Measurements from ENCODE around the gene ICE1.
A peak's percentile ranks its signal among the peaks of the same experiment; 100 is the strongest.
"Not testable (repeated sequence)": the region's sequence is repeated elsewhere in the genome, so short reads cannot be mapped to it uniquely, and the experiment has no call there.

The ICE1 gene

DNA sequence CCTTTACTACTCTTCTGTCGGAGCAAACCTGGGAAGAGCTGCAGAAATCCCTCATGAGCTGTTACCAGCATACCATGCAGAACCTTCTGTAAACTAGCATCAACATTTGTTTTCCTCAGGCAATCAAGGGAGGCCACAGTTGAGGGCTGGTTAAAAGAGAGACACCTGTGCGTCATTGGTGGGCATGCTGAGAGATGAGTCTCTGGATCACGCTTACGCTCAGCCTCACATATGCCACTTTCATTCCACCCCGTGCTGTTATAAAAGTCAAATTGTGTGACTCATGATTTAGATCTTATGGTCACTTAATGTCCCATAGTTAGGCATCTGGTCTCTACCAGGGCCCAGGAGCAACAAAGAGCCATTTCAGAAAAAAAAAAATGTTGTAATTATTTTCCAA is 18.1 kb upstream of the ICE1 start:
- DNase-seq (ENCODE audit: low read depth in 2 of 2), result no peak

DNA sequence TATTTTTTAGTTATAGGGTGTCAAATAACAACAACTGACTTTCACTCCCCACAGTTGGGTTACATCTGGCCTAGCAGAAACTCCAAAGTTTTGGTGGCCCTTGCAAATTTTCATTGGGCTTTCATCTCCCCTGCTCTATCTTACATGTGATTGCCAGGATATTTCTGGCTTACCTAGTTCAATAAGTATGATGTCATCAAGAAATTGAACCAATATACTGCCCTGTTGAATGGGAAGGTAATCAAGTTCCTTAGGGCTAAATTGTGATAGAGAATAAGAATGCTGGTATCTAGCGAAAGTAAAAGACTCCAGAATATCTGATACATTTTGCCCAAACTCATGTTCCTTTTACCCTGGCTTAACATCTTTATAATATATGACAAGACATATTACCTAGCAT is 17.0 kb upstream of the ICE1 start:
- DNase-seq (ENCODE audit: low read depth in 2 of 2), result no peak

DNA sequence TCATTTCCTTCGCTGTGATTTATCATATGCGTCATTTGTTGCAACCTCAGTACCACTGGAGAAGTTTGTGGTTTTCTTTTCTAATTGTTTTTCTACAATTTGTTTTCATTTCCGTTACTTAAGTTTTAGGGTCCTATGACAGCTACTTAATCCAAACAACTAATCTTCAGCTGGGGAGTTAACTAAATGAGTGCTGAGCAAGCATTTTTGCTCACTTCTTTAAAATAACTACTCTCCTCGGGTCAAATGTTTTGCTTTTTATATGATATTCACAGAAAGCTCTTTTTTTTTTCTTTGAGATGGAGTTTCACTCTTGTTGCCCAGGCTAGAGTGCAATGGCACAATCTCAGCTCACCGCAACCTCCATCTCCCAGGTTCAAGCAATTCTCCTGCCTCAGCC is 14.6 kb upstream of the ICE1 start:
- DNase-seq (ENCODE audit: low read depth in 2 of 2), result no peak

DNA sequence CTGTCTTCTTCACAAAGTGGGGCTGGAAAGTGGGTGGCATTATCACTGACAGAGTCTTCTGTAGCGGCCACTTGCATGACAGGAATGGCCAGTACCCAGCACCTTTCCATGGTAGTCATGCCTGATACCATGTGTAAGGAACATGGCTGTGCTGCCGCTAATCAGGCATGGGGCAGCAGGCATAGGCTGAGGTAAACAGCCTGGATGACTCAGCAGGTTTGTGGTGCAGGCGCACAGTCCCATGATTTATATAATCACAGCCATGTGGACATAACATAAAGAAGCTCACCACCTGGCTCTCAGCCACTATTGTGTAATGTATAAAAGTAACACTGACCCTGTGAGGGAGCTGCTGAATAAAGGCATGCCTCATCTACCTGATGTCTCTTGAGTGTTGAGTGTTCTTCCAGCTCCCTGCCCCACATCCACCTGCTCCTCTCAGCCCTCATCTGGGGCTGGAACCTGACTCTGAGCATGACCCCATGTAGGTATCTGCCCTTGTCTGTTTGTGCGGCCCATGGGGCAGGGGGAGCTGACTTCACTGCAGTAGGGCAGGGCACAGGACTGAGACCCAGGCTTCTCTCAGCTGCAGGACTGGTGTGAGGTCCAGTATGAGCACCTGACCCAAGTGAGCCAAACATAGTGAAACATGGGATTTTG is 13.2 kb upstream of the ICE1 start:
- DNase-seq (ENCODE audit: low read depth in 2 of 2), result no peak

DNA sequence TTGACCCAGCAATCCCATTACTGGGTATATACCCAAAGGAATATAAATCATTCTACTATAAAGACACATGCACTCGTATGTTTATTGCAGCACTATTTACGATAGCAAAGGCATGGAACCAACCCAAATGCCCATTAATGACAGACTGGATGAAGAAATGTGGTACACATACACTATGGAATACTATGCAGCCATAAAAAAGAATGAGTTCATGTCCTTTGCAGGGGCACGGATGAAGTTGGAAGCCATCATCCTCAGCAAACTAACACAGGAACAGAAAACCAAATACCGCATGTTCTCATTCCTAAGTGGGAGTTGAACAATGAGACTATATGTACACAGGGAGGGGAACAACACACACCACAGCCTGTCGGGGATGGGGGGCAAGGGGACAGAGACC is 8.6 kb upstream of the ICE1 start:
- DNase-seq (ENCODE audit: low read depth in 2 of 2), result not testable (repeated sequence)

DNA sequence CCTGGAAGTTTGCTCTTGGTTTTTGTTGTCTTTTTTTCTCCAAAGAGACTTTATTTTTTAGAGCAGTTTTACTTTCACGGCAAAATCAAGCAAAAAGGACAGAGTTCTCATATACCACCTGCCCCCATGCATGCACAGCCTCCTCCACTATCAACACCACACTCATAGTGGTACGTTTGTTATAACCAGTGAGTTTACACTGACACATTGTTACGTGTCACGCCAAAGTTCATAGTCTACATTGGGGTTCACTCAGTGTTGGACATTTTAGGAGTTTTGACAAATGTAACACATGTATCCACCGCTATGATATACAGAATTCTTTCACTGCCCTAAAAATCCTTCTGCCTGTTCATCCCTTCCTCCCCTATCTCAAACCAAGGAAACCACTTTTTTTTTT is 7.5 kb upstream of the ICE1 start:
- DNase-seq (ENCODE audit: low read depth in 2 of 2), result no peak

DNA sequence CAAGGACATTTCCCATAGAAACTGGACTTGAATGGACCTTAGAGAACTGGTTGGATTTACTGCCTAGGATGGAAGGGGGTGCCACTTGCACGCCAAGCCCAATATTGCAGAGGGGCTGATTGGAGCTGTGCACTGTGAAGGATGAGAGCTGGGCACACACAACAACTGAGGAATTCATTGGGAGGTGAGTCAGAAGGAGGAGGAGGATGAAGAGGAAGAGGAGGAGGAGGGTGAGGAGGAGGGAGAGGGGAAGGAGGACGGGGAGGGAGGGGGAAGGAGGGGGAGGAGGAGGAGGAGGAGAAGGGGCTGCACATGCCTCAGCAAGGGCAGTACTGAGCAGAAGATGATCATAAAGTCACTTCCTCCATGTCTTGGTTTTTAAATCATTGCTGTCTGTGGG is 5.7 kb upstream of the ICE1 start:
- no peak for DNase-seq (ENCODE audit: low read depth in 2 of 2)

DNA sequence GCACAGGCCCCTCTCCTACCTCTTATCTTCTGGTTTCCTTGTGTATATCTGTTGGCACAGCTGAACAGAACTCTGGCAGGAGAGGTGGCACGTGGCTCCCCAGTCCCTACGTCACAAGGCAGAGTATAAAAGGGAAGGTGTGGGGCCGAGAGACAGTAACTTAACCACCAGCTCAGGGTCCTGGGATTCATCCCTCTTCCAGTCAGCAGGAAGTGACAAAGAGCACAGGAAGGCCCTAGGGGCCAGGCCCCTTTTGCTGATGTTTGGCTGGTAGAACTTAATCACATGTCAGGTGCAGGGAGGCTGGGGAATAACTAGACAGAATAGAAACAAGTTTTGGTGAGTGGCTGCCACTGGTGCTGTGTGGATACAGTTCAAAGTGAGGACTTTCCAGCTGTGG is 4.5 kb upstream of the ICE1 start:
- no peak for DNase-seq (ENCODE audit: low read depth in 2 of 2)

DNA sequence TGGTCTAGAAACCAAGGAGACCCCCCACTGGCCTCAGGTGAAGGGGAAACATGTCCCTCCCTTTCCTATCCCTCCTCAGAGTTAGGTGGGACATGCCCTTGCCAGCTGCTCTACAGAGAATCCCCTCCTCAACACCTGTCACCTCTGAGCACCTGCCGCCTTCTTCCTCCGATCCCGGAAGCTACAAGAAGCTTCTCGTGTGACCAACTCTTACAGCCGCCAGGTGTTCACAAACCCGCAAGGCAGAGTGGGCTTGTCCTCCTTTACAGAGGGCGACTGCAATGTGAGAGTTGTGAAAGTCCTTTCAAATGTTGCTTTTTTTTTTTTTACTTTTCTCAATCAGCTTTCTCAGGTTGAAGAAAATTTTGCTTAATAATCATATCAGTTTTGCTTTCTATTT is 3.7 kb upstream of the ICE1 start:
- no peak for DNase-seq (ENCODE audit: low read depth in 2 of 2)

DNA sequence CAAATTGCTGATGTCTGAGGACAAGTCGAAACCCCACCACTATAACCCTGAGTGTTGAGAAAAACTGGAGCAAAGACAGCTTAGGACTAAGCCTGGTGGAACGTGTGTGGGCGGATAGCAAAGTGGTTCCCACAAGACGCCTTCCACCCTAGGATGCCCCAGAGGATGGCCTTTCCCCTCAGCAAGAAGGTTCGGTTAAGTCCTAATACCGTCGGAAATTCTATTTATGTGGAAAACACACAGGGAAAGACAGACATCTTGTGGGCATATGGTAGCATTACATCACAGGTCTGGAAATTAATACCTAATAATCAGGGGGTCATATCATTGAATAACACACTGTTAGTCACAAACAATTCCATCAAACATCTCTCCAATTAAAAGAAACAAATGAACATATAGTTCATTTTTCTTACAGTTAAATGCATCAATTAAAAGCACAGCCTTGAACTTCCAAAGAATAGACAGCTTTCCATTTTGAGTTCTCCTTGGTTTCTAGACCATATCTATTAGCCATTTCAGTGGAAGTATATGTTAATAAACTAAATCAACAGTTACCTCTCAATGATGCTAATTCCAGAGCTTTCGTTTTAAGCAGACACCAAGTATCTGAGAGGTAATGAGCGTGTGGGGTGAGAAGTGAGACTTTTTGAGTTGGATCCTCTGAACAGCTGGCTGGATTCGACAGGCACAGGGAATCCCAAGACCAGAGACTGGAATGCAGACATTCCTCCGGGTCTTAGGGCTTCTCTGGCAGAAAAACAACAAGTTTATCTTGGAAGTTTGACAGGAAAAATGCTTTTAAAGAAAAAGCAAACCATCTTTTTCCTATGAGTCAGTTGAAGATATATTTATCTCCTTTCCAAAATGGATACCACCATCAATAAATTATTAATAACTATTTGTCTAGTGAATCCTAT is 2.9 kb upstream of the ICE1 start:
- no peak for DNase-seq (ENCODE audit: low read depth in 2 of 2)

DNA sequence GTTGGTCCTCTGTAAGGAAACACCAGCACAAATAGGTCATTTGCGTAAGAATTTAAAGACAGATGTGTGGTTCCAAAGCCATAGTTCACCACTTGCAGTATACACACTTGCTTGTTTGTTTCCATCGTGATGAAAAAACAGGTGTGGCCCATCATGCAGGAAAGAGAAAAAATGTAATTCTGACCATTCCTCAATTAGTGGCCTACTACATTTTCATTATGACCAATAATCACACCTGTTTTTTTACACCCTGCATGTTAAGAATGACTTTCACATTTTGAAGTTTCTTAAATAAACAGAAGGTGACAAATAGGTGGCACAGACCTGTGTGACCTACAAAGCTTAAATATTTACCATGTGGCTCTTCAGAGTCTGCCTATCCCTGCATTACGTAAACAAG is 2.2 kb upstream of the ICE1 start:
- no peak for DNase-seq (ENCODE audit: low read depth in 2 of 2)

DNA sequence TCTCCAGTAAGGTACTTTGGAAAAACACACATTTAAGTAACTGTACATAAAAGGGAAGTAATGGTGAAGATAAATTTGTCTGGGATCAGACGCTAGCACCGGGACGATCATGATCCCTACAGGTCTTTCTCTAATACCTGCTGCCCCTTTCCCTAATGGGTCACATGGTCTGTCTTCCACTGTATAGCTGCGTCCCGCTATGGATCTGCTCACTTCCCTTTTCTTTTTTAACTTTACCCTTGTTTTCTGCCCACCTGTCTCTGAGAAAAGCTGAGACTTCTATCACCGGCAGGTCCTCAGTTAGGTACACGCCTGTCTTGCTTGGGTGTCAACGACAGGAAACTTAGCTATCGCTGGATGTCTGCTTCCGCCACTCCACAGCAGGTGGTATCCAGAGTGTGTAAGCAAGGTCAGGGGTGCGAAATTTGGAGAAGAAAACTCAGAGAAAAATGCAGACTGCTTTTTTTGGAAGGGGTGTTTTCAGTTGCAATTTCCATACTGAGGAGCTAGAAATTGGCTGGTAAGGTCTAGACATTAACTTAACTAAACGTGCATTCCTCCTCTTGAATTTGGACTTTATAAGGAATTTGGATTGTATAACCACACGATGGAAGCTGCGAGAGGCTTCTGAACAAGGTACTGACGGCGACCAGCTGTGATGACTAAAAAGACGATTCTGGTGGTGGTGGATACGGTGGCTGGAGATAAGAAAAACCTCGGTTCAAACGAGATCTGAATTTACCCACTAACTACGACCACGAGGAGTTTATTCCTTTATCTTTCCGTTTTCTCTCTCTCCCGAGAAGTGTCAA is 1.1 kb upstream of the ICE1 start:
- DNase-seq (ENCODE audit: low read depth in 2 of 2), result no peak

DNA sequence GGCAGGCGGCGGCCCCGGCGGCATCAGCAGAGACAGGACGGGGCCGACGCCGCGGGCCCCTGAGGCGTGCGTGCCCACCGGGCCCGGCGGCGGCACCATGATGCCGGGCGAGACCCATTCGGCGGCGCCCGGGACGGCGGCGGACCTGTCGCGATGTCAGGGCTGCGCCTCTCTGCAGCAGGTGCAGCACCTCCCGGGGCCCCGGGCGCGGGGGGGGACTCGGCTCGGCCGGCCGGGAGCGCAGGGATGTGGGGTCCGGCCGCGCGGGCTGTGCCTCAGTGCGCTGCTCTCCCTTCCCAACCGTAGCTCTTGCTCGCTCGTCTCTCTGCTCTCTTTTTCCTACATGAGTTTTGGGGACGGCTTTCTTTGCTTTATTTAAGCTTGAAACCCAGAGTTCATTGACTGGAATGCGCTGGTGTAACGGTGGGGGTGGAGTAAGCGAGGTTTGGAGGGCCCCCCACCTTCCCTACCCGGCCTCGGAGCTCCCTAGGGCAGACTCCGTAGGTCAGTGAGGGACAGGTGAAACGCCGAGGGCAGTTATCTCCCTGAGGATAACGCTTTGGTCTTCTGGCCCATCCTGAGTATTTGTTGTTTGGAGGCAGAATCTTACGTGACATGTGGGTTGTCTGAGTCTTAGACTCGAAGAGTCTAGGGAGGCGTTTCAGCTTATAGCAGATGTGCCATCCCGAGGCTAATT is 490 bp downstream of the ICE1 start:
- no peak for DNase-seq (ENCODE audit: low read depth in 2 of 2)

DNA sequence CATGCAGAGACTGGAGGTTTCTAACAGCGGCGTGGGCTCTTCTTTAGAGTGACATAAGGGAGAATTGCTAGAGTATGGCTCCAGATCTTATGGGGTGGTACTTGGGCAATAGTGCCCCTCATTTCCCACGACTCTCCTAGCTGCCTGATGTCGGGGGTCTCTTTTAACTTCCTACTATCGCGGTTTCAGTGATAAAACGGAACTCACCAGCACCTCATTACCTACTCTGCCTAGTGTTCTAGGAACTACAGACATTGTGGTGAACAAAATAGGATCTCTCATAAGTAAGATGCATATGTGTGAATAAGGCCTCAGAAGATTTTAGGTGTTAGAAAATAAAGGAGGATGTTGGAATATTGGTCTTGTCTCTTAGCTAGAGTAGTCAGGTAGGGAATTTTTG is 1.1 kb downstream of the ICE1 start:
- DNase-seq (ENCODE audit: low read depth in 2 of 2), result no peak

DNA sequence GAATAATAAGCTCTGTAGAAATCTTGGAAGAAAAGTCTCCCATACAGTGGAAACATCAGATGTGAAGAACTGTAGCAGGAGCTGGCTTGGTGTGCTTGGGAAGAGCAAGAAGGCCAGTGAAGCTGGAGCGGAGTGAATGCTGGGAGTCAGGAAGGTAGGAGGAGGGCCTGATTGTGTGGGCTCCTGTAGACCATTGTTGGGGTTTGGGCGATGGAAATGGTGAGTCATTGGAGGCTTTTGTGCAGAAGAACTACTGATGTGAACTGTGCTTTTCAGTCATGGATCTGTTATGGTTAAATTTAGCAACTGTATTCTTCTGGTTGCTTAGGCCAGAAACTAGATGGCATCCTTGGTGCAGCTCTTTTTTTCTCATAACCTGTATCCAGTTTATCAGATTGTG is 2.3 kb downstream of the ICE1 start:
- peak; percentile 17 to 22 for DNase-seq (ENCODE audit: low read depth in 2 of 2)

DNA sequence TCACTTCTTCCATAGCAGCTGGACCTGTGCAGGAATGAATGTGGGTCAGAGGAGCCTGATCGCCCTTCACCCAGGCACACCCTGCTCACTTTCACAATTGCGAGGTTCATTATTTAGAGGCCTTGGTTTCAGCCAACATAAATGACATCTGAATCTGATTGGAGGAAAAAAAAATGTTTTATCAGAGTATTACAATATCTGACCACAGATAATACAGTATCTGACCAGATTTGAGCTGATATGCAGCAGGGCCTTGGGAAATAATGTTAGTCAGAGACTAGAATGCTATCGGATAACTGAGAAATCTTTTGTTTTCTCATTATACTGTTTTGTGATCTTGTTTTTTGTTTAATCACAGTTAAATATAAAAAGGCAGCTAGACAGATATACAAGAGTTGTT is 7.7 kb downstream of the ICE1 start:
- DNase-seq (ENCODE audit: low read depth in 2 of 2), result no peak

DNA sequence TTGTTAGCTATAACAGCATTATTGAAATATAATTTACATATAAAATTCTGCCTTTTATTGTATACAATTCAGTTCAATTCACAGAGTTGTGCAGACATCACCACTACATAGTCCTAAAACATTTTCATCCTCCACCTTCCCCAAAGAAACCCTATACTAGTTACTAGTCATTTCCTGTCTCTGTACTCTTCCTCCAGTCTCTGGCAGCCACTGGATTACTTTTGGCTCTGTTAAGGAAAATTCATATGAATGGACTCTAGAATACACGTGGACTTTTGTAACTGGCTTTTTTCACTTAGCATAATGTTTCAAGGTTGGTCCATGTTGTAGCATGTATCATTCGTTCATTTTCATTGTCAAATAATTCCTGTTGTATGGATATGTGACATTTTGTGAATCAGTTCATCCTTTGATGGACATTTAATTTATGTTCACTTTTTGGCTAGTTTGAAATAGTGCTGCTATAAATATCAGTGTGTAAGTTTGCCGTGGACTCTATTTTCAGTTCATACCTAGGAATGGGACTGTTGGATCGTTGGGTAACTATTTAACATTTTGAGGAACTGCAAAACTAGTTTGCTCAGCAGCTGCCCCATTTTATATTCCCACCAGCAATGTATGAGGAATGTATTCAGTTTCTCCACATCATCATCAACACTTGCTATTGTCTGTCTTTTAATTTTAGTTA is 9.7 kb downstream of the ICE1 start:
- no peak for DNase-seq (ENCODE audit: low read depth in 2 of 2)

DNA sequence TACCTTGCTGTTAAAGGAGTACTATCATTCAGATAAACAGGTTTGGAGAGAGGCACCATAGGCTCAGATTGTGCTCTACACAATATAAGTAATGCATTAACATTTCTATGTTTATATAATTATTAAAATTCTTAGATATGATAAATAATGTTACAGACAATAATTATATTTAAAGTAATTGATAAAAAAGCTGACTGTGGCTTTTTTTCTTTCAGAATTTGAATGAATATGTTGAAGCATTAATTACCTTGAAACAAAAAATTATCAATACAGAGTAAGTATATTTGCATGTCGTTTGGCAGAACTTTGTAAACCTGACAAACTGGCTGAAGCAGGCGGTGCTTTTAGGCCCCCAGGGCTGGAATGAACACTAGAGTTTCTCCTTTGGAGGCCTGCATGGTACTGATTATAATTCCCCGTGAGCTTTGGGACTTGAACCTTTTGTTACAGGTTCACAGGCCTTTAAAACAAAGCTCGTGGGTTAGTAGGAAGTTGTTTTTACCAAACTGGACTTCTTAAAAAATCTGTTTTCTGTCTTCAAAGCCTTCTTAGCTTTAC is 13.8 kb downstream of the ICE1 start:
- no peak for DNase-seq (ENCODE audit: low read depth in 2 of 2)

DNA sequence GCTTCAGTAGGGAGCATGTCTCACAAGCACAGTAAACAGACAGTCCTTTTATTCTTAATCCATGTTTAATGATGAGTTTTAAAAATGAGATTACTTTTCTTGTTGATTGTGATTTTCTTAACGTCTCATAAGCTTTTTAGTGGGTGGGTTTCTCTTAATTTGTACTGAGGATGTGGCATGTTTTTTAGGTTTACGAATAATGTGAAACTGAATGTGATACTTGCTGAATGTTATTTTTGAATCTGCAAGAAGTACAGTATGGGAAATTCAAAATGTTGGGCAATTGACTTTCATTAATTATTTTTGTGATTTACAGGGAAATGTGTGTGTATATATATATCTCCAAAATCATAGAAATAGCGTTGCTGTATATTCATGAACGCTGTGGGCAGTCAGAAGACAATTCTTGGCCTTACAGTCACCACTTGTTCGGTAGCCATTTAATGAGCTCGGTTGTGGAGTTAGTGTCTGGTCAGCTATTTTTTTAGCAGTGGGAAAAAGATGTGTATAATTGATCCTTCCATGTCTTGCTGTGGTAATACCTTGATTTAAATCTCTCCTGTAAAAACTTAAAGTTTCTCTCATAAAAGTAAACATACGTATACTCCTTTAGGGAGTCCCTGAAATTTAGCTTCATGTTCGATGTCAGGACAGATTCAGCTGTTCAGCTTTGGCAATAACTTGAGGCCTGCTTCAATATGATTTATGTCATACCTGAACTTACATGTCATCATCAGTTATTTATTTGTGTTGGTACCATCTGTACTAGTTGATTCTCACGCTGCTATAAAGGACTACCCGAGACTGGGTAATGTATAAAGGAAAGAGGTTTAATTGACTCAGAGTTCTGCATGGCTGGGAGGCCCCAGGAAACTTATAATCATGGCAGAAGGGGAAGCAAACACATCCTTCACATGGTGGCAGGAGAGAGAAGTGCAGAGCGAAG is 15.0 kb downstream of the ICE1 start:
- no peak for DNase-seq (ENCODE audit: low read depth in 2 of 2)

DNA sequence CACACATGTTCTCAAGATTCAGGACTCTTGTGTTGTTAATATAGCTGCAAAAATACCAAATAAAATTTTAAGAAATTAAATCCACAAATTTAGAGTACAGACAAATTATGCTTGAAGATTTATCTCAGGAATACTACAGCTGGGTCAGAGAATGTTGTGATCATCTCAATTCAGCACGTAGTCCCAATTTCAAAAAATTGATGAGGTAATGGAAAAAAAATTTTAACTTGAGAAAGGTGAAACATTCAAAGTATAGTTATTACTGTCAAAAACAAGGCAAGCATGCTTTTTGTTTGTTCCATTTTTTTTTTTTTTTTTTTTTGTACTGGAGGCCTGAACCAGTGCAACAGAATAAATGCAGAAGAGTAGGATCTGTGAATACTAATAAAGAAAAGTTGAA is 29.4 kb downstream of the ICE1 start:
- DNase-seq (ENCODE audit: low read depth in 2 of 2), result no peak

All from stimulated activated CD8-positive, alpha-beta memory T cell treated with anti-CD3 and anti-CD28 coated beads, Interleukin-15, amount 100 ng/mL, for 48 hours (primary cell).